Ovary (tissue), 9 donors: ENCODE results near the gene PDE4C. TPM values are rescaled to one million over a fixed set of nuclear protein-coding genes. Genes with fewer than 3 reads are reported as not detected.

Source experiments
- DNase-seq, 5 donors: peaks; one replicate each; pipeline ENCODE4 v3.0.0-alpha.2; 2019 to 2020
- H3K27ac ChIP-seq, 2 donors: fragments of 200-600 bp; one replicate each; pipeline versions ENCODE4 v1.5.1 to v1.8.0; 2019 to 2022
- H3K27me3 ChIP-seq: fragments of 200-600 bp; one replicate; pipeline ENCODE4 v1.8.0; 2022
- H3K36me3 ChIP-seq: fragments of 200-600 bp; sonication (generic); one replicate; pipeline ENCODE4 v1.5.1; 2019
- H3K4me1 ChIP-seq: one replicate; pipeline ENCODE4 v1.8.1; 2013; ENCODE audit warnings: mild to moderate bottlenecking, moderate library complexity; ENCODE audit not compliant: insufficient read depth
- H3K4me3 ChIP-seq: fragments of 200-600 bp; sonication (generic); one replicate; pipeline ENCODE4 v1.5.1; 2017
- H3K9me3 ChIP-seq, 2 donors: fragments of 200-600 bp in 1 of 2; sonication (generic) in 1 of 2; one replicate each; pipeline versions ENCODE4 v1.5.1 to v1.8.1; 2013 to 2019; ENCODE audit warnings: mild to moderate bottlenecking in 1 of 2, moderate library complexity in 1 of 2
- EP300 ChIP-seq: sonication (generic); formaldehyde crosslinking; IDR thresholded peaks from one replicate; pipeline ENCODE4 v1.6.1; 2017; ENCODE audit warnings: antibody characterized with exemption
- POLR2A ChIP-seq: fragments of 450-650 bp; IDR thresholded peaks from one replicate; pipeline ENCODE4 v1.6.1; 2017; ENCODE audit warnings: antibody characterized with exemption, mild to moderate bottlenecking, moderate library complexity
- WGBS, 3 donors: extraction: QIAGEN DNeasy Blood & Tissue Kit in 1 of 3; methylation state at CpG; one replicate each; pipeline versions ENCODE4 v1.1.5 to v1.1.7; 2013 to 2017; 5-methylcytosine and 5-hydroxymethylcytosine counted together
- intact Hi-C, 4 donors: fragments of 100-400 bp; cut with DNase I; formaldehyde crosslinking; loops; one replicate each; pipeline versions ENCODE4 v1.11.0 to v1.15.1; 2022 to 2023
- polyA plus RNA-seq, 2 donors: library from polyadenylated mRNA; stranded (reverse); fragments of 200-250 nt in 1 of 2; fragments of 350-450 nt in 1 of 2; fragmentation: Illumina TruSeq in 1 of 2; extraction: RNeasy Lipid Tissue Mini Kit (QIAGEN cat#74804) in 1 of 2; gene quantifications; one replicate each; pipeline ENCODE4 v1.2.3, GENCODE V29; 2013 to 2014
- total RNA-seq, 7 donors: library from RNA; depleted of rRNA in 2 of 7; stranded (reverse); fragments of >200 nt in 2 of 7; fragmentation: NEBNext Ultra II Directional in 3 of 7; extraction: Animal tissue kit (Norgen Biotek cat#: 25700) in 3 of 7; gene quantifications; one replicate each; pipeline versions ENCODE4 v1.1.0 to v1.2.4, GENCODE V29; 2016 to 2023
- TF ChIP-seq, protein P1 (sequence below), 3 donors: fragments of 450-650 bp in 2 of 3; fragments of 200-600 bp in 1 of 3; IDR thresholded peaks; one replicate each; pipeline versions ENCODE4 v1.5.1 to v1.8.0; 2016 to 2022; ENCODE audit warnings: antibody characterized with exemption in 3 of 3, mild to moderate bottlenecking in 1 of 3
- donor health status: DM: no; HTN: no; CAD: no; lungs with moderate emphysema.
- donor health status: DM: no; HTN: no; CAD: no.
- donor health status: Bipolar disorder and iron deficiency.
- donor health status: DM: yes; HTN: yes; CAD: no.
- donor health status: DM: no; HTN: no; CAD: no.
- donor health status: DM: yes; HTN: yes; CAD: no.

PDE4C gene
- total and polyA plus RNA-seq, 9 donors: 0.50 to 1.7 (median 0.98) TPM; not detected in 1

DNA sequence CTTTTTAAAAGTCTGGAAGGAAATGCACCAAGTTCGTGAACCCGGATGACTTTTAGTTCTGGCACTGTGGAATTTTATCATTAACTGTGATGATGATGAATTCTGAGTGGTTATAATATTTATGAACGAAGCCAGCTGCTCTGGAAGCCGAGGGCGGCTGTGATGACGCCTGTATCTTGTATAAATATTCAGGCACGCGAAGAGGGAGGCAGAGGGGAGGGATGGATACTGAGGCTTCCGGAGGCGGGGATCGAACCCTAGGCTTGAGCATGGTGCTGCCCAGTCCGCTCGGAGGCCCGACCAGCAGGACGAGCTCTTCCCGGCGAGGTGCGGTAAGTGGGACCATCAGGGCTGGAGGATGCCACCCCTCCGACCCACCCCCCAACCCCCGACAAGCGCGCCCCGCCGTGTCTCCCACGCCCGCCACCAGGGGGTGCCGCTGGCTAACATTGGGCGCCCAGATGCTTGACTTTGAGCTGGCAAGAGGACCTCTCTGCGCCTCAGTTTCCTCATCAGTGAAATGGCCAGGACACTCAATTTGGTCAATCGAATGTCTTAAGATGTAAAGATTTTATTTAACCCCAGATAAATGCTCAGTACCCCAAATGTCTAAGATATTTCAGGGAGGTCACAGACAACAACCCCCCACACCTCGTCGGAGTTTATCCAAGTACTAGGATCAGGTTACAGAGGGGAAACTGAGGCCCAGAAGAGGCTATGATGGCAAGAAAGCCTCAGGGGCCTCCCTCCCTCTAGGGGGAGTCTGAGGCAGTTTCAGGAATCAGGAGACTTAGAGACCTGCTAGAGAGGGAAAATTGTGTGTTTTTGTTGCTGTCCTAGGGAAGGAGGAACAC, 17.9 kb downstream of the PDE4C start:
- H3K9me3 ChIP-seq: no peaks in the 10 kb centered on the region
- H3K27me3 ChIP-seq: no peaks in the 10 kb centered on the region
- H3K27ac ChIP-seq: no peak overlapping the region
- no peak for TF ChIP-seq EP300
- TF ChIP-seq, protein P1, sequence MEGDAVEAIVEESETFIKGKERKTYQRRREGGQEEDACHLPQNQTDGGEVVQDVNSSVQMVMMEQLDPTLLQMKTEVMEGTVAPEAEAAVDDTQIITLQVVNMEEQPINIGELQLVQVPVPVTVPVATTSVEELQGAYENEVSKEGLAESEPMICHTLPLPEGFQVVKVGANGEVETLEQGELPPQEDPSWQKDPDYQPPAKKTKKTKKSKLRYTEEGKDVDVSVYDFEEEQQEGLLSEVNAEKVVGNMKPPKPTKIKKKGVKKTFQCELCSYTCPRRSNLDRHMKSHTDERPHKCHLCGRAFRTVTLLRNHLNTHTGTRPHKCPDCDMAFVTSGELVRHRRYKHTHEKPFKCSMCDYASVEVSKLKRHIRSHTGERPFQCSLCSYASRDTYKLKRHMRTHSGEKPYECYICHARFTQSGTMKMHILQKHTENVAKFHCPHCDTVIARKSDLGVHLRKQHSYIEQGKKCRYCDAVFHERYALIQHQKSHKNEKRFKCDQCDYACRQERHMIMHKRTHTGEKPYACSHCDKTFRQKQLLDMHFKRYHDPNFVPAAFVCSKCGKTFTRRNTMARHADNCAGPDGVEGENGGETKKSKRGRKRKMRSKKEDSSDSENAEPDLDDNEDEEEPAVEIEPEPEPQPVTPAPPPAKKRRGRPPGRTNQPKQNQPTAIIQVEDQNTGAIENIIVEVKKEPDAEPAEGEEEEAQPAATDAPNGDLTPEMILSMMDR (IDR thresholded peaks at IDR 0.05): peak in 2 of 3 donors; percentile 20 to 33
- peak; percentile 57 to 80 (median 76) for DNase-seq
- no peaks in the 10 kb centered on the region for H3K36me3 ChIP-seq
- intact Hi-C loops: loop anchor here in 1 of 4 donors (10.0 kb wide), 1 partner anchor 206 kb away; the partner anchor contains the start of gene SSBP4
- H3K4me1 ChIP-seq: peaks cover 2% of the 10 kb centered on the region
- 8 to 10% (median 8%) methylated on average over 31 to 32 of the region's 32 CpGs for WGBS, 3 donors
- no peak overlapping the region for H3K4me3 ChIP-seq

DNA sequence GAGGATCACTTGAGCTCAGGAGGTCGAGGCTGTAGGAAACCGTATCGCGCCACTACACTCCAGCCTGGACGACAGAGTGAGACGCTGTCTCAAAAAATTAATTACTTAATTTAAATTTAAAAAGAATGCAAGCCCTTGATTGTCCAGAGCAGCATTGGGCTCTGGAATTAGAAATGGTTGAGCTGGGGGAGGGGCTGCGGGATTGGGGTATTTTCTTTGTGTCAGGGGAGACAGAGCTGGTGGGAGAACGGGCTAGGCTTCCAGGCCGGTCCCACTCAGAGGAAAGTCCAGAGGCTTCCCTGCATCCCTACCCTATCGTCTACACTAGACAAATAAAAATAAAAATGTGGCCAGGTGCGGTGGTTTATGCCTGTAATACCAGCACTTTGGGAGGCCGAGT, 20.2 kb downstream of the PDE4C start:
- WGBS, 3 donors: 60 to 68% (median 68%) methylated on average over 12 of the region's 12 CpGs
- TF ChIP-seq, protein P1 (IDR thresholded peaks at IDR 0.05): no peak
- TF ChIP-seq POLR2A (no peak), EP300 (no peak)
- Histone ChIP-seq H3K4me1 (peaks cover 12% of the 10 kb centered on the region), H3K27me3 (no peaks in the 10 kb centered on the region), H3K27ac (peak overlapping the region; percentile 93 to 97), H3K36me3 (no peaks in the 10 kb centered on the region), H3K4me3 (peak overlapping the region; percentile 61), H3K9me3 (no peaks in the 10 kb centered on the region)
- no peak for DNase-seq
- intact Hi-C loops: loop anchor here in 1 of 4 donors (10.0 kb wide), 1 partner anchor 209 kb away; the partner anchor contains the start of gene SSBP4

DNA sequence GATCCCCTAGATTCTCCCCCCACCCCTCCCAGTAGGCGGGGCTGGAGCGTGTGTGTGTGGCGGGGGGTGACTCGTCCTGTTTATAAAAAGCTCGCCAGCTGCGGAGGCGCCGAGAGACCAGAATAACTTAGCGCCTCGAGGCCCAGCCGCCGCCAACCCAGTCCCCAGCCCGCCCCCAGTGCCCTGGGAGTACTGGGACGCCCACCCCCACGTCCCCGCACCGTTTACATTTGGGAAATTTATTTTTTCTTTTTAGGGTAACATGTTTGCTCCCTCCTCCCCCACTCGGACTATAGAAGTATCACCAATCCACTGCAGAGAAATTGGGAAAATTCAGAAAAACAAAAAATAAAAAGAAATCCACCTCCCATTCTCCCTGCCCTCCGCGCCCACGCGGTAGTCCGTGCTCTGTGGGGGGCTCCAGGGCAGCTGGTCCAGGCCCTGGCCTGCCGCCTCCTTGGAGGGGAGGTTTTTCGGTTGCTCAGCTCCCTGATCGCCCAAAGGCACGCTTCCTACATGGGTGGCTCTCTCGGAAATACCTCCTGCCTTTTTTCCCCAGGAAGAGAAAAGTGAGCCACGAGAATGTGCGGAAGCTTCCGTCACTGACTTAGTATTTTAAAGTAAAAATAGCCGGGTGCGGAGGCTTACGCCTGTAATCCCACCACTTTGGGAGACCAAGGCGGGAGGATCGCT, 20.9 kb downstream of the PDE4C start:
- Histone ChIP-seq H3K4me1 (peaks cover 12% of the 10 kb centered on the region), H3K4me3 (peak overlapping the region; percentile 61), H3K27ac (peak overlapping the region; percentile 93 to 97), H3K36me3 (no peaks in the 10 kb centered on the region), H3K27me3 (no peaks in the 10 kb centered on the region), H3K9me3 (no peaks in the 10 kb centered on the region)
- intact Hi-C loops: loop anchor here in 1 of 4 donors (10.0 kb wide), 1 partner anchor 209 kb away; the partner anchor contains the start of gene SSBP4
- peak; percentile 92 to 93 (median 92) for DNase-seq
- whole genome bisulfite sequencing, 3 donors: 5 to 6% (median 5%) methylated on average over 34 to 36 of the region's 36 CpGs
- no peak for TF ChIP-seq EP300
- TF ChIP-seq, protein P1 (IDR thresholded peaks at IDR 0.05): peak in 1 of 3 donors; percentile 15

DNA sequence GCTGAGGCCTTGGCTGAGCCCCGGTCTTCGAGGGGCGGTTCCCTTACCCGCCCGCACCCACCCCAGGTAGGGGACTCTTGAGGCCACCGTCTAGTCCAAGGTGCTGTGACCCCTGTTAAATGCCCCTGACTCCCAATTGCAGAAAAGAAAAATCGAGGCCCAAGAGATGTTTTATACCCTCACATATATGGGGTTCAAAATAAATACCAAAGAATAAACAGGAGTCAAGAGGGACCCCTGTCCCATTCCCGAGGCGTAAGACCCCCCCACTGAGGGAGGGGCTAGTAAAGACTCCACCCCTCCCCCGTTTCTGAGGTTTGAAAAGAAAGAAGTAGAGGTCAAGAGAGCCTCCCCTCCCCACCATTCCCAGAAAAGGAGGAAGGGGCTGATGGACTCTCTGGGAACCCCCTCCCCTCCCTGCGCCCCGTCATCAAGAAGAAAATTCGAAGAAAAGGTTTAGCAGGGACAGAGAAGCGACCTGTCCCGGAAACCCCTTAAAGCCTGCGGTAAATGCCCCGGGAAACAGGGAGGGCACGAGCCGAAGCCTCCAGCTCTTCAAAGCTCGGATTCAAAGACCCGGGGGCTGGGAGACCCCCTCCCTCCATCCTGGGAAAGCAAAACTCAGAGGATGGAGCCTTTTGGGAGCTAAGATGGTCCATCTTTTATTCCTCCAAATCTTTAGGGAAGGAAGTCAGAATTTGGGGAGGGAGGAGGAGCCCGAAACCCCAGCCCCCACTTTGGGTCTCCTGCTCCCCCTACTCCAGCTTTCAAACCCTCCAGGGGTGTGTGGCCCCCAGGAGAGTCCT, 21.6 kb downstream of the PDE4C start:
- no peak for TF ChIP-seq EP300
- TF ChIP-seq, protein P1 (IDR thresholded peaks at IDR 0.05): peak in 1 of 3 donors; percentile 7
- peak; percentile 65 for TF ChIP-seq POLR2A
- H3K27me3 ChIP-seq: no peaks in the 10 kb centered on the region
- intact Hi-C loops: loop anchor here in 2 of 4 donors (5.0 to 10.0 kb wide), 2 partner anchors 123 to 210 kb away; partner anchors contain the start of gene SSBP4 (in 1 of the 2)
- H3K4me3 ChIP-seq: peak overlapping the region; percentile 61
- WGBS, 3 donors: 0 to 1% (median 0%) methylated on average over 22 of the region's 22 CpGs
- peak overlapping the region; percentile 93 to 97 for H3K27ac ChIP-seq
- no peaks in the 10 kb centered on the region for H3K9me3 ChIP-seq
- H3K4me1 ChIP-seq: peaks cover 12% of the 10 kb centered on the region
- no peaks in the 10 kb centered on the region for H3K36me3 ChIP-seq
- peak; percentile 77 to 88 (median 85) for DNase-seq
